B cell (primary cell): ENCODE measurements around the gene ITSN1. TPM values are rescaled to one million over a fixed set of nuclear protein-coding genes. Genes with fewer than 3 reads are reported as not detected.

Experiments used
- ATAC-seq: fragments of 200-7000 bp; cut with Tn5 transposase; one replicate; pipeline ENCODE4 v1.10.0; 2021; ENCODE audit warnings: low read depth, mild to moderate bottlenecking, moderate number of reproducible peaks, moderate library complexity
- CTCF ChIA-PET: fragments of 350-600 bp; sonication (Branson Sonifier 250); formaldehyde crosslinking; loops from one replicate; lab custom pipeline; 2021; ENCODE audit warnings: antibody characterized with exemption, inconsistent platforms; lab: Charles Lee
- POLR2A ChIA-PET: fragments of 350-600 bp; sonication (Branson Sonifier 250); formaldehyde crosslinking; loops from one replicate; lab custom pipeline; 2021; ENCODE audit warnings: antibody characterized with exemption; lab: Charles Lee
- DNase-seq: peaks from one replicate; pipeline ENCODE4 v3.0.0; 2013
- H2AFZ ChIP-seq: 2 replicates; pipeline ENCODE4 v1.6.1; 2012; ENCODE audit warnings: mild to moderate bottlenecking, low read depth, low read length; ENCODE audit not compliant: insufficient read depth, poor library complexity, severe bottlenecking
- H3K27ac ChIP-seq, 2 donors: 1 replicate in 1 of 2; 2 replicates in 1 of 2; pipeline ENCODE4 v1.5.1; 2012 to 2013; ENCODE audit warnings: low read length in 2 of 2, mild to moderate bottlenecking in 2 of 2, moderate library complexity in 1 of 2
- H3K27me3 ChIP-seq, 4 experiments: fragments of 200-600 bp in 1 of 4; sonication (generic) in 1 of 4; replicated peaks in 1 of 4; 1 replicate in 2 of 4; 2 replicates in 2 of 4; pipeline versions ENCODE4 v1.6.1 to v1.7.0; 2013 to 2016; ENCODE audit warnings: low read length in 3 of 4, mild to moderate bottlenecking in 2 of 4, mixed read lengths in 1 of 4, moderate library complexity in 1 of 4; ENCODE audit not compliant: insufficient read depth in 4 of 4, control insufficient read depth in 3 of 4; ENCODE audit errors: control extremely low read depth in 1 of 4
- H3K36me3 ChIP-seq, 2 experiments: replicated peaks in 1 of 2; 1 replicate in 1 of 2; 2 replicates in 1 of 2; pipeline versions ENCODE4 v1.6.1 to v1.7.1; 2013; ENCODE audit warnings: low read length in 1 of 2; ENCODE audit not compliant: insufficient read depth in 2 of 2, control insufficient read depth in 1 of 2; ENCODE audit errors: control extremely low read depth in 1 of 2, extremely low read depth in 1 of 2
- H3K4me1 ChIP-seq, 2 donors: fragments of 200-600 bp in 1 of 2; sonication (generic) in 1 of 2; 1 replicate in 1 of 2; 2 replicates in 1 of 2; pipeline versions ENCODE4 v1.5.1 to v1.6.1; 2013 to 2017; ENCODE audit warnings: low read length in 2 of 2; ENCODE audit not compliant: control insufficient read depth in 2 of 2, insufficient read depth in 2 of 2
- H3K4me2 ChIP-seq: replicated peaks from 2 replicates; pipeline ENCODE3; 2012; ENCODE audit warnings: mild to moderate bottlenecking, low read depth, low read length; ENCODE audit not compliant: poor library complexity, severe bottlenecking
- H3K4me3 ChIP-seq, 5 experiments: fragments of 200-600 bp in 1 of 5; sonication (generic) in 1 of 5; 1 replicate in 3 of 5; 2 replicates in 2 of 5; pipeline versions ENCODE4 v1.5.1 to v1.7.0; 2011 to 2016; ENCODE audit warnings: low read length in 4 of 5, mild to moderate bottlenecking in 4 of 5, low read depth in 2 of 5, control low read depth in 1 of 5, moderate library complexity in 1 of 5; ENCODE audit not compliant: insufficient read depth in 1 of 5; ENCODE audit errors: control extremely low read depth in 1 of 5, extremely low read depth in 1 of 5
- H3K79me2 ChIP-seq: fragments of 200-600 bp; sonication (generic); one replicate; pipeline ENCODE4 v1.6.0; 2016; ENCODE audit warnings: low read length; ENCODE audit not compliant: control insufficient read depth, insufficient read depth
- H3K9ac ChIP-seq: fragments of 200-600 bp; sonication (generic); 2 replicates; pipeline ENCODE4 v1.6.1; 2017; ENCODE audit warnings: mild to moderate bottlenecking, low read length, moderate library complexity
- H3K9me3 ChIP-seq, 3 donors: one replicate each; pipeline versions ENCODE4 v1.6.1 to v1.7.1; 2013; ENCODE audit warnings: low read length in 2 of 3; ENCODE audit not compliant: control insufficient read depth in 2 of 3, insufficient read depth in 1 of 3; ENCODE audit errors: control extremely low read depth in 1 of 3
- H4K20me1 ChIP-seq: 2 replicates; pipeline ENCODE4 v1.6.0; 2012; ENCODE audit warnings: mild to moderate bottlenecking, low read length; ENCODE audit not compliant: insufficient read depth, control insufficient read depth, poor library complexity, severe bottlenecking
- H3K27ac Mint-ChIP-seq: one replicate; pipeline ENCODE4 v1.8.0; 2021; ENCODE audit warnings: mixed read lengths
- H3K27me3 Mint-ChIP-seq: one replicate; pipeline ENCODE4 v1.8.0; 2021; ENCODE audit warnings: mixed read lengths
- H3K4me1 Mint-ChIP-seq: one replicate; pipeline ENCODE4 v1.8.0; 2021; ENCODE audit warnings: mixed read lengths
- H3K4me3 Mint-ChIP-seq: one replicate; pipeline ENCODE4 v1.8.0; 2021; ENCODE audit warnings: mixed read lengths
- H3K9me3 Mint-ChIP-seq: one replicate; pipeline ENCODE4 v1.8.0; 2022; ENCODE audit warnings: mixed read lengths; ENCODE audit not compliant: insufficient read depth
- CTCF ChIP-seq: fragments of 200-600 bp; IDR thresholded peaks from one replicate; pipeline ENCODE4 v1.8.0; 2022; ENCODE audit warnings: antibody characterized with exemption, mild to moderate bottlenecking
- EZH2 ChIP-seq: IDR thresholded peaks from 2 replicates; pipeline ENCODE4 v1.6.1; 2012; ENCODE audit warnings: borderline replicate concordance, low read depth, mild to moderate bottlenecking, moderate library complexity, low read length; ENCODE audit not compliant: insufficient read depth, poor library complexity, severe bottlenecking
- WGBS: methylation state at CpG from one replicate; pipeline ENCODE4 v1.1.5; 2013; ENCODE audit warnings: missing lambda C conversion rate; ENCODE audit not compliant: insufficient coverage; 5-methylcytosine and 5-hydroxymethylcytosine counted together
- intact Hi-C: fragments of 100-400 bp; cut with micrococcal nuclease; formaldehyde crosslinking; loops from one replicate; pipeline ENCODE4 v1.10.0; 2022
- polyA plus RNA-seq: library from polyadenylated mRNA; depleted of rRNA; stranded (reverse); fragments of >200 nt; gene quantifications from 2 replicates; pipeline ENCODE4 v1.2.3, GENCODE V29; 2012
- total RNA-seq, 2 donors: library from RNA; stranded (reverse); fragments of 120-200 nt in 1 of 2; gene quantifications; 1 replicate in 1 of 2; 2 replicates in 1 of 2; pipeline versions ENCODE4 v1.2.3 to v1.2.4, GENCODE V29; 2013 to 2022

Gene ITSN1
- total and polyA plus RNA-seq, 2 donors (not counting 1 experiment from before 2014, with no cell fraction given), result 0.31 to 2.4 TPM

- H3K4me1 ChIP-seq, result no peaks in the 10 kb centered on the region
- Mint-ChIP-seq H3K27ac (no peak overlapping the region), H3K4me3 (no peak overlapping the region), H3K27me3 (peaks cover 8% of the 10 kb centered on the region), H3K9me3 (peaks cover 3% of the 10 kb centered on the region), H3K4me1 (no peaks in the 10 kb centered on the region)
- no peak for DNase-seq
- H3K9me3 ChIP-seq, result peaks cover 0 to 8% (median 1%) of the 10 kb centered on the region in 3 donors
- no peak overlapping the region for H3K9ac ChIP-seq
- CTCF ChIA-PET, result no interaction called here
- no peak for ATAC-seq
- no peaks in the 10 kb centered on the region for H3K79me2 ChIP-seq
- H3K4me2 ChIP-seq, result no peak overlapping the region
- TF ChIP-seq CTCF, result no peak
- TF ChIP-seq EZH2, result no peak
- 100% methylated on average over 1 of the region's 2 CpGs for WGBS
- H3K4me3 ChIP-seq, result no peak overlapping the region
- no peaks in the 10 kb centered on the region for H3K36me3 ChIP-seq
- H2AFZ ChIP-seq, result no peak overlapping the region
- intact Hi-C loops, result no loop called here
- POLR2A ChIA-PET, result no interaction called here
- no peaks in the 10 kb centered on the region for H3K27me3 ChIP-seq
- H3K27ac ChIP-seq, result no peak overlapping the region
- H4K20me1 ChIP-seq, result no peaks in the 10 kb centered on the region
Measured at GRCh38 chr21:33780631-33781030, 138.3 kb downstream of the ITSN1 start.

- CTCF ChIA-PET, result no interaction called here
- Mint-ChIP-seq H3K27ac (no peak overlapping the region), H3K4me1 (no peaks in the 10 kb centered on the region), H3K27me3 (peaks cover 8% of the 10 kb centered on the region), H3K4me3 (no peak overlapping the region), H3K9me3 (peaks cover 3% of the 10 kb centered on the region)
- POLR2A ChIA-PET, result no interaction called here
- H3K4me3 ChIP-seq, result no peak overlapping the region
- H2AFZ ChIP-seq, result no peak overlapping the region
- no CpG with 5 or more reads among the region's 2 CpGs for WGBS
- no peaks in the 10 kb centered on the region for H3K79me2 ChIP-seq
- intact Hi-C loops, result no loop called here
- no peaks in the 10 kb centered on the region for H3K27me3 ChIP-seq
- no peak overlapping the region for H3K27ac ChIP-seq
- H3K36me3 ChIP-seq, result no peaks in the 10 kb centered on the region
- no peaks in the 10 kb centered on the region for H4K20me1 ChIP-seq
- H3K4me1 ChIP-seq, result no peaks in the 10 kb centered on the region
- no peak for TF ChIP-seq EZH2
- no peak for TF ChIP-seq CTCF
- DNase-seq (no peak), ATAC-seq (no peak)
- H3K9ac ChIP-seq, result no peak overlapping the region
- H3K9me3 ChIP-seq, result peaks cover 0 to 8% (median 1%) of the 10 kb centered on the region in 3 donors
- no peak overlapping the region for H3K4me2 ChIP-seq
Measured at GRCh38 chr21:33781121-33781520, 138.8 kb downstream of the ITSN1 start.
